Measurements from ENCODE around the gene ALDH2. TPM values are rescaled to one million over a fixed set of nuclear protein-coding genes. Genes with fewer than 3 reads are reported as not detected.

The ALDH2 gene
- total and polyA plus RNA-seq, 10 of the 15 experiments (the other 5 are each of a cell fraction or from before 2014, with no cell fraction given), result 1.4 to 16.4 (median 8.7) TPM

DNA sequence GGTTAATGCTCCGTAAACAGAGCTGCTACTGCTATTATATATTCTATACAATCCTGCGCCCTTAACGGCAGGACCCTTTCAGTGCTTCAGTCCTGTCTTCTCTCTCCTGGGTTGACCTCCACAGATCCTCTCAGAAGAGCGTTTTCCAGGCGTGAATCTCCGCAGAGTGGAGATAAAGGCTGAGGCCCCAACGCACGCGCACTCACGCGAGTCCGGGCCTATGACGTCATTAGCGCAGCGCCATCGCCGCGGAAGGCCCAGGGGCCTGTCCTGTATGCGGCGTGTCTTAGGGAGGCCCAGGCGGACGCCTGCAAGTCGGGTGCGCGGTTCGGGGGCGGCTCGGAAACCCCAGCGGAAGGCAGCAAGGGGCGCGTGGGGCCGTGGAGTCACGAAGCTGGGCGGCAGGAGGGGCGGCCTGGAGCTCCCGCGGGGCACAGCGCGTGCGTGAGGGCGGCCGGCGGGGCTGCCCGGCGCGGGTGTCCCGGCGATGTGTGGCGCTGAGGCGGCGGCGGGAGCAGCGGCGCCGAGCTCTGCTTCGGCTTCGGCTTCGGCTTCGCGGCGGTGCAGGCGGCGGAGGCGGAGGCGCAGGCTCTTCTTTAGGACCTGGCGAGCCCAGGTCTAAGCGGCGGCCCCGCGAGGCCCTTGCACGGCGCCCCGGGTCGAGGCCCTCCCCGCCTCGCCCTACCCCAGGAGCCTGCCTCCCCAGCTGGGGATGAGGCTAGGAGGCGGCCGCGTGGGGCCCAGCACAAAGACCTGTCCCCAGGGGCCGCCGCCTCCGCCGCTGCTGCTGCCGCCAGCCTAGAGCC lies 75.2 kb downstream of the ALDH2 start, which contains the start of gene MAPKAPK5 (continued):
- no peak for TF ChIP-seq CEBPZ (IDR thresholded peaks at IDR 0.05; ENCODE audit: low read depth, low read length)
- peak; percentile 97 for TF ChIP-seq CBFB (IDR thresholded peaks at IDR 0.05; ENCODE audit: low read depth)
- no peak for TF ChIP-seq RBBP5 (conservative IDR thresholded peaks at IDR 0.05)
- no peak for TF ChIP-seq CBX3 (IDR thresholded peaks at IDR 0.05; ENCODE audit: borderline replicate concordance, low read depth)
- no peak for TF ChIP-seq PKNOX1 (IDR thresholded peaks at IDR 0.05)
- TF ChIP-seq, protein P1, sequence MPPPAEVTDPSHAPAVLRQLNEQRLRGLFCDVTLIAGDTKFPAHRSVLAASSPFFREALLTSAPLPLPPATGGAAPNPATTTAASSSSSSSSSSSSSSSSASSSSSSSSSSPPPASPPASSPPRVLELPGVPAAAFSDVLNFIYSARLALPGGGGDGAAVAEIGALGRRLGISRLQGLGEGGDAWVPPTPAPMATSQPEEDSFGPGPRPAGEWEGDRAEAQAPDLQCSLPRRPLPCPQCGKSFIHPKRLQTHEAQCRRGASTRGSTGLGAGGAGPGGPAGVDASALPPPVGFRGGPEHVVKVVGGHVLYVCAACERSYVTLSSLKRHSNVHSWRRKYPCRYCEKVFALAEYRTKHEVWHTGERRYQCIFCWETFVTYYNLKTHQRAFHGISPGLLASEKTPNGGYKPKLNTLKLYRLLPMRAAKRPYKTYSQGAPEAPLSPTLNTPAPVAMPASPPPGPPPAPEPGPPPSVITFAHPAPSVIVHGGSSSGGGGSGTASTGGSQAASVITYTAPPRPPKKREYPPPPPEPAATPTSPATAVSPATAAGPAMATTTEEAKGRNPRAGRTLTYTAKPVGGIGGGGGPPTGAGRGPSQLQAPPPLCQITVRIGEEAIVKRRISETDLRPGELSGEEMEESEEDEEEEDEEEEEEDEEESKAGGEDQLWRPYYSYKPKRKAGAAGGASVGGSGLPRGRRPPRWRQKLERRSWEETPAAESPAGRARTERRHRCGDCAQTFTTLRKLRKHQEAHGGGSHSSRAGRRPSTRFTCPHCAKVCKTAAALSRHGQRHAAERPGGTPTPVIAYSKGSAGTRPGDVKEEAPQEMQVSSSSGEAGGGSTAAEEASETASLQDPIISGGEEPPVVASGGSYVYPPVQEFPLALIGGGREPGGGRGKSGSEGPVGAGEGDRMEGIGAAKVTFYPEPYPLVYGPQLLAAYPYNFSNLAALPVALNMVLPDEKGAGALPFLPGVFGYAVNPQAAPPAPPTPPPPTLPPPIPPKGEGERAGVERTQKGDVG (CRISPR knock-in tag; IDR thresholded peaks at IDR 0.05), result no peak
- TF ChIP-seq BACH1 (IDR thresholded peaks at IDR 0.05; ENCODE audit: borderline replicate concordance), result peak; percentile 90
- no peak for TF ChIP-seq ZZZ3 (IDR thresholded peaks at IDR 0.05; ENCODE audit: control insufficient read depth, insufficient read length, low read depth)
- TF ChIP-seq, protein P2, sequence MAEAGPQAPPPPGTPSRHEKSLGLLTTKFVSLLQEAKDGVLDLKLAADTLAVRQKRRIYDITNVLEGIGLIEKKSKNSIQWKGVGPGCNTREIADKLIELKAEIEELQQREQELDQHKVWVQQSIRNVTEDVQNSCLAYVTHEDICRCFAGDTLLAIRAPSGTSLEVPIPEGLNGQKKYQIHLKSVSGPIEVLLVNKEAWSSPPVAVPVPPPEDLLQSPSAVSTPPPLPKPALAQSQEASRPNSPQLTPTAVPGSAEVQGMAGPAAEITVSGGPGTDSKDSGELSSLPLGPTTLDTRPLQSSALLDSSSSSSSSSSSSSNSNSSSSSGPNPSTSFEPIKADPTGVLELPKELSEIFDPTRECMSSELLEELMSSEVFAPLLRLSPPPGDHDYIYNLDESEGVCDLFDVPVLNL (IDR thresholded peaks at IDR 0.05; ENCODE audit: low read depth, low read length), result no peak
- no peak for TF ChIP-seq SUZ12 (IDR thresholded peaks at IDR 0.05; ENCODE audit: unreplicated experiment)
- TF ChIP-seq SREBF2 (IDR thresholded peaks at IDR 0.05; ENCODE audit: low read length), result no peak
- TF ChIP-seq TBL1XR1 (IDR thresholded peaks at IDR 0.05; ENCODE audit: low read depth, low read length), result 0 out of 2 replicates have a peak, but pooled peaks have one; percentile 68
- TF ChIP-seq CEBPB (IDR thresholded peaks at IDR 0.05; ENCODE audit: borderline replicate concordance in 1 of 2, low read depth in 2 of 2, low read length in 2 of 2), result no peak; a peak in 1 of 4 replicates
- peak; percentile 100 for TF ChIP-seq IKZF1 (conservative IDR thresholded peaks at IDR 0.05)
- TF ChIP-seq LARP7 (IDR thresholded peaks at IDR 0.05), result peak; percentile 92
- peak; percentile 95 for TF ChIP-seq POLR2AphosphoS5 (IDR thresholded peaks at IDR 0.05; ENCODE audit: low read length)
- peak; percentile 55; the same call in 1 of the 2 replicates for TF ChIP-seq PAX5 (IDR thresholded peaks at IDR 0.05; ENCODE audit: borderline replicate concordance, low read depth, low read length)
- TF ChIP-seq NR2C1 (IDR thresholded peaks at IDR 0.05), result peak; percentile 57

Measured in GM12878 (cell line).